IMR-90 (cell line): ENCODE measurements around the gene MPST.

Source experiments
- CEBPB ChIP-seq: IDR thresholded peaks from 2 replicates; pipeline ENCODE4 v1.6.1; 2012; ENCODE audit warnings: low read depth, low read length, improper control_type of control experiment
- CTCF ChIP-seq: conservative IDR thresholded peaks from 2 replicates; pipeline ENCODE4 v1.5.1; 2012; ENCODE audit warnings: mild to moderate bottlenecking, low read depth, low read length, improper control_type of control experiment
- ELK1 ChIP-seq: fragments of 150-350 bp; IDR thresholded peaks from 2 replicates; pipeline ENCODE4 v1.6.1; 2016; ENCODE audit warnings: low read depth, mild to moderate bottlenecking, low read length, moderate library complexity, borderline replicate concordance
- MXI1 ChIP-seq: IDR thresholded peaks from 2 replicates; pipeline ENCODE4 v1.6.1; 2012; ENCODE audit warnings: low read depth, mild to moderate bottlenecking, low read length, moderate library complexity, borderline replicate concordance
- POLR2A ChIP-seq: IDR thresholded peaks from 2 replicates; pipeline ENCODE4 v1.6.1; 2012; ENCODE audit warnings: mild to moderate bottlenecking, low read depth, low read length
- SMC3 ChIP-seq: fragments of 150-350 bp; IDR thresholded peaks from 2 replicates; pipeline ENCODE4 v1.6.1; 2016; ENCODE audit warnings: low read depth, mild to moderate bottlenecking, antibody characterized with exemption, low read length, moderate library complexity

- no peak for TF ChIP-seq CTCF
- peak; percentile 80; the same call in 1 of the 2 replicates for TF ChIP-seq MXI1
- TF ChIP-seq POLR2A = no peak
- TF ChIP-seq SMC3 = no peak
- TF ChIP-seq ELK1 = no peak
- no peak for TF ChIP-seq CEBPB
Observed at GRCh38 chr22:37020192-37020479, 594 bp downstream of the MPST start.
